Stimulated activated CD4-positive, alpha-beta T cell treated with anti-CD3 and anti-CD28 coated beads, TNF-alpha, amount 100 ng/mL, for 48 hours (primary cell): ENCODE data around the gene ZCCHC13.
"Not testable (repeated sequence)": the region's sequence is repeated elsewhere in the genome, so short reads cannot be mapped to it uniquely, and the experiment has no call there.

Experiments used
- DNase-seq, 3 donors: peaks; one replicate each; pipeline ENCODE4 v3.0.0-alpha.2; 2020; ENCODE audit warnings: low read depth in 3 of 3

Gene ZCCHC13

DNA sequence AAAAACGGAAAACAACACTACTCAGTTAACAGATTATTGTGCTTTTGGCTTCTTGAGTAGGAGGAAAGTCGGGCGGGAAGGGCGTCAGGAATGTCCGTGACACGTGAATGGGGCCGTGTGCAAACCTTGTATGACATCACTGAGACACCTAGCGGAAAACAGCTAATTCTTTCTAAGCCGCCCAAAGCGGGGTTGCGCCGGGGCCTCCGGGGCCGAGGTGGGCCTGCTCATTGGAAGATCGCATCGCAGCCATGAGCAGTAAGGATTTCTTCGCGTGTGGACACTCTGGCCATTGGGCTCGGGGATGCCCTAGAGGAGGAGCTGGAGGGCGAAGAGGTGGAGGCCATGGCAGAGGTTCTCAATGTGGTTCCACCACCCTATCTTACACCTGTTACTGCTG, at the start of gene ZCCHC13:
ZCCHC13 (plus strand) TSS at position 165 of the 400 bp plus-strand sequence; CDS start at position 252, 87 bp downstream.
- no peak for DNase-seq

GRCh38 chrX:74258111-74258510, 45.9 kb upstream of the ZCCHC13 start:
- not testable (repeated sequence) for DNase-seq

GRCh38 chrX:74259885-74260491, 44.0 kb upstream of the ZCCHC13 start:
- no peak for DNase-seq

DNA sequence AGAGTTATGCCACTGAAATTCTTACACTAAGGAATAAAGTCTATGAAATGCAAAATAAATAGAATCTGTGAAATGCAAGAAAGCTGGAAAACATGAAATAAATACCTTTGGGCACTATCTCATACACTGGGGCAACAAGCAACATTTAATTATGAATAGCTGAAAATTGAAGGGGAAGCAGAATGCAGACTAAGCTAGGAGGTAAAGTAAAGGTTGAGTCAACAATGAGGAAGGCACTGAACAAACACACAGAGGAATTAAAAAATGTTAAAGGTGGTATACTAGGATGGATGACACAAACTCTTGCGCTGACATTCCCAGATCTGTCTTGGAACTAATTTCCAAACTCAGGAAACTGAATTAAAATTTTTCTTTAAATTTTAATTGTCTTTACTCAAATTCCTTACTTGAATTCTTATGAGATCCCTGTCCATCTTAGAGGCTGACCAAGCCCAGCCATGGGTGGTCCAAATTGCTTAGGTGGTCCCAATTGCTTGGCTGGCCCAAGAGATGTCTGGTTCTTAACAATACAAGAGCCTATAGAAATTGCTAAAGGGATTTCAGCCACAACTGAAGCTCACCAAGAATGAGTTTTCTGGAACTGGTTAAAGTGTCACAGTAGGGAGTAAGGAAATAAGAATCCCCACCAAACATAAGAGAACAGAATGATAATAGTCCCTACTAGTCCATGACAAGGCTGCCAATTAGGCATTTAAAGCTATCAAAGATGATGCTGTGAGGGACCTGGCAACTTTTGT, 41.3 kb upstream of the ZCCHC13 start:
- DNase-seq, result no peak

GRCh38 chrX:74270393-74270792, 33.6 kb upstream of the ZCCHC13 start:
- no peak for DNase-seq

DNA sequence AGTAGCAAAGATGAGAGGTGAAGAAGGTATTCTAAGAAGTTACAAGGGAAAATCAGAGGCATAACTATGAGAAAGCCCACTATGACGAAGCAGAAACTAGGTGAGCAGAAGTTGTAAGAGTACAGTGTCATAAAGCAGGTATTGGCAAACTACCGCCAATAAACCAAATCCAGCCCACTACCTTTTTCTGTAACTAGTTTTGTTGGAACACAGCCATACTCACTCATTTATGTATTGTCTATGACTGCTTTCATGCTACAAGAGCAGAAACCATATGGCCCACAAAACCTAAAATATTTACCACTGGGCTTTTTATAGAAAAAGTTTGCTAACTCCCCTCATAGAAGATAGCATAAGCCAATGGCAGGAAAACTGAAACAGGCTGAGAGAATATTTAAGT, 31.8 kb upstream of the ZCCHC13 start:
- no peak for DNase-seq

DNA sequence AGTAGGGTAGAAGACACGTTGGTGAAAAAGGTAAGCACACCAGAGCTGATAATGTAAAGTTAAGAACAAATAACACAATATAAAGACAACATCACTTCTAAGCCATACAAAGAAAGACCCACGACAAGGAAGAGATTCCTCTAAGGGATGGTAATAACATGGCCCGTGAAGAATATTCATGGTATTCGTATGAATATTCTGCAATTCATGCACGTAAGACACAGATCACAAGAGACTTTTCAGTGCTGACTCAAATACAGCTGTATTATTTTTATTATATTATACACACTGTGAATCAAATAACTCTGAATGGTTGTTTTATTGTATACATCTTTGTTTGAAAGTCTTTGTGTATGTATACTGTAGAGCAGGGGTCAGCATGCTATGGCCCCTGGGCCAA, 29.5 kb upstream of the ZCCHC13 start:
- DNase-seq, result no peak

DNA sequence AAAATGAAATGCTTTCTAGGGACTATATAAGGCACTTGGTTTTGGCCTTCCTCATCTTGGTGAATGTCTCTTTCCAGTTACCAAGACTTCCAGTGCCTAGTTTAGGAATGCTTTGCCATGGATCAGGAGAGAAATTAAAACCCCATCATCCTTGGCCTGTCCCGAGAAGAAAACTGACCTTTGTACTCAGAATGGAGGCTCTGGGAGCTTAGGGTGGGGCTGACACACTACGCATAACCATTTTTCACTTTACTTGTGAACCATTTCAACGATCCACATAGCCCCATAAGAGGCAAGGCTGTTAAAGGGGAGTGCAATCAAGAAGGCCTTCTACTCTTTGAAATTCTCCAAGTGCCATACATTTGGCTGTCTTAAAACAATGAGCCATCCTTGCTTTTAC, 26.7 kb upstream of the ZCCHC13 start:
- no peak for DNase-seq

- no peak for DNase-seq
These were observed 26.1 kb upstream of the ZCCHC13 start for GRCh38 chrX:74277846-74278245.

DNA sequence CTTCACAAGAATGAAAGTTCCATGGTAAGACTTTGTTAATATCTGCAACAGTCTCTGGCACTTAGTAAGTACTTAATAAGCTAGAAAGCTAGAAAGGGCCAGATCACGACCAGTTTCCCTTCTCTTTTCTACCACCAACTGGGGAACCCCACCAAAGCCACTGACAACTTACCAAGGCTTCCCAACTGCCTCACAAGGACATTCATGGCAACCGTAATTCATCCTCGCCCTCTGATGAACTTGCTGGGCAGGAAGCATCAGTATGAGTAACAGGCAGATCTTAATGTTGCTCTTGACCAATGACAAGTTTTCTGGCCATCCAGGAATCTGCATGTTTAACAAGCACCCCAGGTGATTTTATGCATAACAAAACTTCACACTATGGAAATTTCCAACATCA, 23.2 kb upstream of the ZCCHC13 start:
- no peak for DNase-seq

DNA sequence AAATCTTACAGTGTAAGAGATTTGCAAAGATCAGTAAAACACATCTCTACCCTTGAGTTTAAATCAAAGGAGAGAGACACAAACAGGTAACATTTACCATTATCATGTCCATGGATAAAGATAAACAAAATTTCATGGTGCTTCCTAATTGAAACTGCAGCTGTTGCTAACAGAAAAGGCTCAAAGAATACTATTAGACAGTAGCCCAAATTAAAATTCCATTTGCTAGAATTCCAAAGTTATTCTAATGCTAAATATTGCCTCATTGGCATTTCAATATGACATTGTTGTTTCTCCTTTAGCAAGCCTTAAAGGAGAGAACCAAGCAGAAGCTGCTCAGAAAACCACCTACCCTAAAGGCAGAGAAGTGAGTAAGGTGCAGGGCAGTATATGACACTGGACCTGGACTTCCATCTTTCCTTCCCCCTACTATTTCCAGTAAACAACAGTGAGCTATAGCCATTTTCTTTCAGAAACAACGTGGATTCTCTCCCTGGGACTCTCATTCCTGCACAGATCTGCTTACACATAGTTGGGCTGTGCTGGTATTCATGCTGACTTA, 19.5 kb upstream of the ZCCHC13 start:
- no peak for DNase-seq

- no peak for DNase-seq
These were observed 16.8 kb upstream of the ZCCHC13 start for GRCh38 chrX:74286950-74287740.

DNA sequence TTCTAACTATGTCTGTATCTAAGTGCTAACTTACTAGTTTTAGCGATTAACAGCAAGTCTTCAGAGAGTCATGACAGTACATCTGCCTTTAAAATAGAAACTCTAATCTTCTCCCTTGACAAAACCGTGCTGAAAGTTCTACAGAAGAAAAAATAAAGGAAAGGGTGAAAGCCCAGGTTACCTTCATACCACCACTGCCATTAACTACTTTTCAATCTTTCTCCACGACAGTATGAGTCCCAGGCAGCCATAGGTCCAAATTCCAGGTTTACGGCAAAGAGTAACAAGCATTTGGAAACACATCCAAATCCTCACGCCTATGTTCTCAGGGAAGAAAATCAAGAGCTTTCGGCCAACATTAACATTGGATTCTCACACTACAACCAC, 12.4 kb upstream of the ZCCHC13 start:
- no peak for DNase-seq

- DNase-seq, result peak; percentile 56 to 71 (median 58)
These were observed 11.8 kb upstream of the ZCCHC13 start for GRCh38 chrX:74291964-74292807.

DNA sequence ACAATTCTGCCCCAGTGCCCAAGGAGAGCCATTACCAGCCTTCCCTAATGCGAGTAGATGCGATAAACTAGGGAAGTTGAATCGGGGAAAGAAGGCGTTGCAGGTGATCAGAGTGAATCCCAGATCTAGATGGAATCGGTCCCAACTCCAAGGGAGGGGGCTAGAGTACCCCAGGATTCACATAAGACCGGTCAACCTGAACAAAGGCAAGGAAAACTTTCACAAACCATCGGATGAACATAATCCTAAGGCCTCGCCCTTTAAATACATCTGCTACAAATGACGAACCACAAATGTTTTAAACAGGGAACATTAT, 11.2 kb upstream of the ZCCHC13 start:
- DNase-seq, result no peak

DNA sequence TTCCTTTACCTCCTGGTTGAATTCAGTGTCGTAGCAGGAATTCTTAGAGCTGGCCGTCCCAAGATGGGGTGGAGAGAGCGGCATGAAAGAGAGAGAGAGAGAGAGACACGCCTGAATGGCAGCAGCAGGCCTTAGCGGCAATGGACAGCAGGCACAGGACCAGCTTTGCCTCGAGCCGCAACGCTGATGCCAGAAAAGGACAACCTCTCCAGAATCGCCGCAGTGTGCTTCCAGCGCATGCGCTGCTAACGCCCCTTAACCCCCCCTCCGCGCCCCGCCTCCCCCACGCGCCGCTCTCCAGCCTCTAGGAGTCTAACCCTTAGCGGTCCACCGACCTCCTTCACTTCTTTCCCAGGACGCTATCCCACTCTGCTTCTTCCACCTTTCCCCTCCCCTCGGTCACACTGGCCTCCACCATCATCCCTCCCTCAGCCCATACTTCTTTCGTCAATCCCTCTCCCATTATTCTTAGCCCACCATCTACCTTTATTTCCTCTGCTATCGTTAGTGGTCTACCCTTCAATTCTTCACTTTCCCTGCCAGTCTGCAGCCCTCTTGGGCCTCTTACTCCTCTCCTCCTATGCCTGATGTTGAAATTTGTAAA, 10.5 kb upstream of the ZCCHC13 start:
- DNase-seq, result peak; percentile 37 to 51 (median 40)

DNA sequence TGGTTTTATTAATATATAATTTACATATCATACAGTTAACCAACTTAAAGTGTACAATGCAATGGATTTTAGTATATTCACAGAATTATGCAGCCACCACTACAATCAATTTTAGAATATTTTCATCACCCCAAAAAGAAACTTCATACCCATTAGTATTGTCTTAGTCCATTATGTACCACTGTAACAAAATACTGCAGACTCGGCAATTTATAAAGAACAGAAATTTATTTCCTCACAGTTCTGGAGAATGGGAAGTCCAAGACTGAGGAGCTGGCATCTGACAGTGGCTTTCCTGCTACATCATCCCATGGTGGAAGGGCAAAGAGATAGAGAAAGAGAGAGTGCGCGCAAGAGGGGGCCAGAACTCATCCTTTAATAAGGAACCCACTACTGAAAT, 8.9 kb upstream of the ZCCHC13 start:
- DNase-seq, result no peak

- no peak for DNase-seq
These were observed 6.2 kb upstream of the ZCCHC13 start for GRCh38 chrX:74297766-74298165.

- DNase-seq, result no peak
These were observed 3.1 kb upstream of the ZCCHC13 start for GRCh38 chrX:74300869-74301268.

GRCh38 chrX:74318672-74319071, 14.7 kb downstream of the ZCCHC13 start:
- DNase-seq, result no peak

- not testable (repeated sequence) for DNase-seq
These were observed 15.3 kb downstream of the ZCCHC13 start for GRCh38 chrX:74319321-74319720.
